B cell (primary cell): ENCODE measurements around the gene PCDHB13.

Experiments used
- CTCF ChIP-seq: fragments of 200-600 bp; IDR thresholded peaks from one replicate; pipeline ENCODE4 v1.8.0; 2022; ENCODE audit warnings: antibody characterized with exemption, mild to moderate bottlenecking
- EZH2 ChIP-seq: IDR thresholded peaks from 2 replicates; pipeline ENCODE4 v1.6.1; 2012; ENCODE audit warnings: borderline replicate concordance, low read depth, mild to moderate bottlenecking, moderate library complexity, low read length; ENCODE audit not compliant: insufficient read depth, poor library complexity, severe bottlenecking

- TF ChIP-seq CTCF (no peak), EZH2 (no peak)
These were observed 23.0 kb downstream of the PCDHB13 start for GRCh38 chr5:141236516-141237313.
